Cerebellar nuclear complex (tissue), 1 donor: ENCODE data around the gene IFRD2.
"Not testable (repeated sequence)": the region's sequence is repeated elsewhere in the genome, so short reads cannot be mapped to it uniquely, and the experiment has no call there.

Experiments used
- DNase-seq, 2 experiments: peaks; one replicate each; lab custom pipeline; 2025; lab: John Stamatoyannopoulos, UW

Gene IFRD2

DNA sequence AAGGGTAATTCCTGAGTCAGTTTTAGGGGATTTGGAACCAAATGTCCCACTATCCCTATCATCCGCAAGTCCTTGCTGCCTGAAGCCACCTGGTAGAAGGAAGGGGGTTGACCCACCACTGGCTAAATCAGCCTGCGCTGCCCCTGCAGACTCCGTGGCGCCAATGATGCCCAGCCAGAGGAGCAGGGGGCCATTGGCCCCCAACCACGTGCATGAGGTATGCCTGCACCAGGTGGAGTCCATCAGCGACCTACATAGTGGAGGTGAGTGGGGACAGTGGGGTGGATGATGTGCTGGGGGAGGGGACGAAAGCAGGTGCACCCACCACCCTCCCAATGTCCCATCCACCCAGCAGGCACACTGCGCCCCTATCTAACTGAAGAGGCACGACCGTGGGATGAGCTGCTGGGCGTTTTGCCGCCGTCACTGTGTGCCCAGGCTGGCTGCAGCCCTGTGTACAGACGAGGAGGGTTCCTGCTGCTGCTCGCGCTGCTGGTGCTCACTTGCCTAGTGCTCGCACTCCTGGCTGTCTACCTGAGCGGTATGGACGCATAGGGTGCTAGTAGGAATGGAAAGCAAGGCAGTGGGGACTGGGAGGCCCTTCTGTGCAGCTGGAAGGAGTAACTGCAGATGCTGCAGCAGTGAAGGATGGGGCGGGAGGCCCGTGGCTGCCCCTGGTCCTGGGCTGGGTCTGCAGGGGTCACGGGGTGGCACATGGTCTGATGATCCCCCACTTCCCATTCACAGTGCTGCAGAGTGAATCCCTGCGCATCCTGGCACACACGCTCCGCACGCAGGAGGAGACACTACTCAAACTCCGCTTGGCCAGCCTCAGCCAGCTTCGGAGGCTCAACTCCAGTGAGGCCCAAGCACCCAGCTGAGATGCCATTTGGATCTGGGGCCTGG lies 5.7 kb downstream of the IFRD2 start:
- no peak for DNase-seq

DNA sequence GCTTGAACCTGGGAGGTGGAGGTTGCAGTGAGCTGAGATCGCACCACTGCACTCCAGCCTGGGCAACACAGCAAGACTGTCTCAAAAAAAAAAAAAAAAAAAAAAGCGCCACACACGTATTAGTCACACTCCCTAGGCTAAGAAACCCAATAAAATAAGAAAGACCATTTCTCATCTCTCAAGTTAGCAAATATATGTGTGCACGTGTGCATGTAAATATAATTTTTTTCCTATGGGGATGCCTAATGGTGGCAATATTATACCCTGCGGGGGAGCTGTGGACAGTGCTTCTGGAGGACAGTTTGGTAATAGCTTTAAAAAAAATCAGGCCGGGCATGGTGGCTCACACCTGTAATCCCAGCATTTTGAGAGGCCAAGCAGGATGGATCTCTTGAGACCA lies 8.1 kb downstream of the IFRD2 start:
- DNase-seq, result not testable (repeated sequence)

DNA sequence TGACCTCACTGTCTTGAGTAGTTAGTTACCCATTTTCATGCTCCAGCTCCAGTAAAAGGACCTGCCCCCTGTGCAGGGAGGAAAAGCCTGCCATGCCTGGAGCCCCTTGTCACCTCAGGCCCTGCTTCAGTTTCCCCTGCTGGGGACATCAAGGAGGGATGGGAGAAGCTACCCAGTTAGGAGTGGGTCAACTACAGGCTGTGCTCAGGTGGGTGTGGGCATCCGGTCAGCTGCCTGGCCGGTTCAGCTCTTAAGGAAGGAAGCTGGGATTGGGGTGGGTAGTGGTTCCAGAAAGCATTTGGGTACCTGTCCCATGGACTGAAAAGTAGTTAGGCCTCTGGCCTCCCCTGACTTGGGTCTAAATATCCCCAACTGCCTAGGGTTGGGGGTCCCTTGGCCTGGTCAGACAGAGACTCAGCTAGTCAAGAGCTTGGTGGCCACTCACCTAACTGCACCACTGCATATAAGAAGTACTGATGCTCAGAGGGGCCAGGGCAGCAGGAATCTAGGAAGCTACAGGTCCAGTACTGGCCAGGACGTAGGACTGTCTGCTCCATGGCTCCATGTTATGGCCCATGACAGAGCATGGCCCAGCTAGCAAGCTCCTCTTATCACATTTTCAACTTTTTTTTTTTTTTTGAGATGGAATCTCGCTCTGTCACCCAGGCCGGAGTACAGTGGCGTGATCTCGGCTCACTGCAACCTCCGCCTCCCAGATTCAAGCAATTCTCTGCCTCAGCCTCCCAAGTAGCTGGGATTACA lies 12.8 kb downstream of the IFRD2 start:
- no peak for DNase-seq

- DNase-seq, result no peak
These were observed 13.4 kb downstream of the IFRD2 start, which contains the start of gene LSMEM2 for GRCh38 chr3:50278880-50279224. LSMEM2 (plus strand) TSS chr3:50279087; CDS start chr3:50279114, 27 bp downstream.

DNA sequence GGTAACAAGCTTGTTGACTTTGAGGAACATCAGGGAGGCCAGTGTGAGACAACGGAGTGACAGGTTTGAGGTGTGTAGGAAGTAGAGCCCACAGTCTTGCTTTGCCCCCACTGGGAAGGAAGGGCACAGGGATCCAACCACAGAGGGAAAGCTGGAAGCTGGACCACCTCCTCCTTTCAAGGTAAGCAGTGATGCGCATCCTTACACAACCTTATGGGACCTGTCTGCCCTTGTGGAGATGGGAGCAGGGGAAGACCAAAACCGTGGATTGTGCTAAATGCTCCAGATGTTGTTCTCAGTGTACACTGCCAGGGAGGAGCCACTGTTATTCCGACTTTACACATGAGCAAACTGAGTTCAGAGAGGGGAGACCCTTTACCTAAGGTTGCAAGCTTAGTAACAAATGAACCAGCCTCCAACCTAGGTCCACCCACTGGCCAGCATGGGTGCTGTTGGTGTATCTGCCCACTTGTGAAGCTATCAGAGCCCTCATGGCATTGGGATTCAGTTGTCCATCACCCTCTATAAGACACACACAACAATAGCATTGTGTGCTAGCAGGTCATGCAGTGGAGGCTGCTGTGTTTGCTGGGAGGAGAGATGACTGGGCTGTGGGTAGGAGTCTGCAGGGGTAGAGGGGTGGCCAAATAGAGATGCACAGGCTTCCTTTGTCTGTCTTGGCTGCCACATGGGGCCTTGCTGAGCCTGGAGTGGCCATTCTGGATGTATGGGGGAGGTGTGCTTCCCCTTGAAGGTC lies 13.9 kb downstream of the IFRD2 start:
- no peak for DNase-seq

DNA sequence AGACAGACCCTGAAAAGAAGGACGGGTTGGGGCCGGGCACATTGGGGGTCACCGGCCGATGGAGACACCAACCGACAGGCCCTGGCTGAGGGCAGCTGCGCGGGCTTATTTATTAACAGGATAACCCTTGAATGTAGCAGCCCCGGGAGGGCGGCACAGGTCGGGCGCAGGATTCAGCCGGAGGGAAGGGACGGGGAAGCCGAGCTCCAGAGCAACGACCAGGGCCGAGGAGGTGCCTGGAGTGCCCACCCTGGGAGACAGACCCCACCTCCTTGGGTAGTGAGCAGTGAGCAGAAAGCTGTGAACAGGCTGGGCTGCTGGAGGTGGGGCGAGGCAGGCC lies 15.5 kb downstream of the IFRD2 start:
- DNase-seq, result no peak

DNA sequence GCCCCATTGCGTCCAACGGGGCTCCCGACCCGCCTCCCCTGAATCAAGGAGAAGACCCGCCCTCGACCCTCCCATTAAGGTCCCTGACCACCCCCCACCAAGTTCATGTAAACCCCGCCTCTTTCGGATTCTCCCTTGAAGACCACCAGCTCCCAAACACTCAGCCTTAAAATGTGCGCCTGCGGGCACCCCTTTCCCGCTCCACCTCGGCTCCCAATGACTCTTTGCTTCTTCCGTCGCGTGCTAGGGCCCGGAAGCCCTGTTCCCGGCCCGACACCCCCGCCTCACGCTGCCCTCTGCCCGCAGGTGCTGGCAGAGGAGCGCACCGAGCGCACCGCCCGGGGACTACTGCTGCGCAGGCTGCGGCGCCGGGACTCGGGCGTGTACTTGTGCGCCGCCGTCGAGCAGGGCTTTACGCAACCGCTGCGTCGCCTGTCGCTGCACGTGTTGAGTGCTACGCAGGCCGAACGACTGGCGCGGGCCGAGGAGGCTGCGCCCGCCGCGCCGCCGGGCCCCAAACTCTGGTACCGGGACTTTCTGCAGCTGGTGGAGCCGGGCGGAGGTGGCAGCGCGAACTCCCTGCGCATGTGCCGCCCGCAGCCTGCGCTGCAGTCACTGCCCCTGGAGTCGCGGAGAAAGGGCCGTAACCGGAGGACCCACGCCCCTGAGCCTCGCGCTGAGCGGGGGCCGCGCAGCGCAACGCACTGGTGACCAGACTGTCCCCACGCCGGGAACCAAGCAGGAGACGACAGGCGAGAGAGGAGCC lies 16.1 kb downstream of the IFRD2 start:
- no peak for DNase-seq

GRCh38 chr3:50275141-50275995 lies 16.9 kb downstream of the IFRD2 start:
- no peak for DNase-seq

- no peak for DNase-seq
These were observed 17.7 kb downstream of the IFRD2 start for GRCh38 chr3:50274371-50275104.

- no peak for DNase-seq
These were observed 18.6 kb downstream of the IFRD2 start for GRCh38 chr3:50273689-50274065.

- peak in 1 of 2 experiments; percentile 32 for DNase-seq
These were observed 19.1 kb downstream of the IFRD2 start for GRCh38 chr3:50272911-50273688.

- DNase-seq, result not testable (repeated sequence)
These were observed 19.7 kb downstream of the IFRD2 start for GRCh38 chr3:50272538-50272910.

DNA sequence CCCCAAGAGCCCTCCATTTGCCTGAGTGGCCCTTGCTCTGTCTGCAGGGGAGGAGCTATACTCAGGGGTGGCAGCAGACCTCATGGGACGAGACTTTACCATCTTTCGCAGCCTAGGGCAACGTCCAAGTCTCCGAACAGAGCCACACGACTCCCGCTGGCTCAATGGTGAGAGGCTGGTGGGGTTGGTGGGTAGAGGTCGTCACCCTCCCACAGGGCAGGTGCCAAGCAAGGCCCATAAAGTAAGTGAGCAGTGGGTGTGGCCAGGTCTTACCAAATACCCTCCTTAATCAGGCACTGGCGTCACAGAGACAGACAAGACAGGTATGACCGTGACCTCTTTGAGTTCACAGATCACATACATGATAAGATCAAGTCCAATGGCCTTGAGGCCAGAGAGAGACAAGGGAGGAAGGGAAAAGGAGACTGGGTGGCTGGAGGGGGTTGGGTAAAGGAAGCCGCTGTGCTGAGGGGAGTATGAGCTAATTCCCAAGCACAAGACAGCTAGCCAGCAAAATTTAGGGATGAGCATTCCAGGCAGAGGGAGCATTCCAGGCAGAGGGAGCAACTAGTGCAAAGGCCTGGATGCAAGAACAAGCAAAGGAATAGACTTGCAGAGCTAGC lies 20.8 kb downstream of the IFRD2 start:
- no peak for DNase-seq

DNA sequence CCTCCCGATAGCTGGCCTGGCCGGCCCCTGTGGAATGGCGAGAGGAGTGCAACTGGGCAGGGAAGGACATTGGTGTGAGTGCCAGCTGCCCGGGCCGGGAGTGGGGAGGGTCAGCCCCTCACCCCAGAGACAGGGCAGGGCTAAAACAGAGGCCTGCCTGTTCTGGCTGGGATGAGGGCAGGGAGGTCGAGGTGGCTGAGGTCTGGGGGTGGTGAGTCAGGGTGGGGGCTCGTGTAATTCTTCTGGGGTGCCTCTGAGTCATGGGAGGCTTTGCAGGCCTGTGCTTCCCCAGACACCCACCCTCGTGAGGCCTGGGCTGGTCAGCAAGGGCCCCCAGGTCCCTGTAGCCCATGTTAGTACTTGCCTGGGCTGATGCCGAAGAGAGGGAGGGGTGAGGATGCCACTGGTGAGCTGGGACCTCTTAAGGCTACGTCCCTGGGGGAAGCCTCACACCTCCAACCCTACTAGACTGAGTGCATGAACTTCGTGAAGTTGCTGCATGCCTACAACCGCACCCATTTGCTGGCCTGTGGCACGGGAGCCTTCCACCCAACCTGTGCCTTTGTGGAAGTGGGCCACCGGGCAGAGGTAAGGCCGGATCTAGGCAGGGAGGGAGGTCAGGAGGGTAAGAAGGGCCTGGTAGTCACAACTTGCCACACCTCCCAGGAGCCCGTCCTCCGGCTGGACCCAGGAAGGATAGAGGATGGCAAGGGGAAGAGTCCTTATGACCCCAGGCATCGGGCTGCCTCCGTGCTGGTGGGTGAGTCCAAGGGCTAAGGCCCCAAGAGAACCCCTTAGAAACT lies 21.6 kb downstream of the IFRD2 start:
- no peak for DNase-seq

DNA sequence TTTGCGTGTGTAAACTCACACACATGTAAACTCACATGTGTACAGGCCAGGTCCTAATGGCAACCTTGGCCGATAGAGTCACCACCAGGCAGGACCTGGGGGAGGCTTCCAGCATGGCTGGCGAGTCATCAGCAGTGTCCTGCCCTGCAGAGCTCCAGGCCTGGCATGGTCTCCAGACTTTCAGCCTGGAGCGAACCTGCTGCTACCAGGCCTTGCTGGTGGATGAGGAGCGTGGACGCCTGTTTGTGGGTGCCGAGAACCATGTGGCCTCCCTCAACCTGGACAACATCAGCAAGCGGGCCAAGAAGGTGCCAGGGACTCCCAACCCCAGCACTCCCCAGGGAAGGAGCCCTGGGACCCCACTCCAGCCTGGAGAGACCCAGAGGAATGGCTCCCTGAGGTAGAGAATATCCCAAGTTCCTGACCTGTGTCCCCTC lies 22.2 kb downstream of the IFRD2 start:
- DNase-seq, result no peak

DNA sequence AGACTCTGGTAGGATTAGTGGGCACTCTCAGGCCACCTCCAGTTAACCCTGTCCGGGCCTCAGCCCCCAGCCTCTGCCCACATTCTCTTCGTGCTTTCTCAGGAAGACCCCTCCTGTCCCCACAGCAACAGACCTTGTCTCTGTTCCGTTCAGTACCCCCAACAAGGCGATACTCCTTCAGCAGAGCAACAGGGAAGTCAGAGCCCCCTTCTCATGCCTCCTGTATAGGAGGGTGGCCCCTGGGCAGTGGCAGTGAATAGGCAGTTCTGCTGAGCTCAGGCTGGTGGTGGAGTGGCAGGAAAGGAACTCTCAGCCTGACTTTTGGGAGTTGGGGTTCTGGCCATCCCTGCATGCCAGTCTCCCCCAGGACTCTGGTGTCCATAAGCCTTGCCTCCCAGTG lies 22.8 kb downstream of the IFRD2 start:
- DNase-seq, result no peak

DNA sequence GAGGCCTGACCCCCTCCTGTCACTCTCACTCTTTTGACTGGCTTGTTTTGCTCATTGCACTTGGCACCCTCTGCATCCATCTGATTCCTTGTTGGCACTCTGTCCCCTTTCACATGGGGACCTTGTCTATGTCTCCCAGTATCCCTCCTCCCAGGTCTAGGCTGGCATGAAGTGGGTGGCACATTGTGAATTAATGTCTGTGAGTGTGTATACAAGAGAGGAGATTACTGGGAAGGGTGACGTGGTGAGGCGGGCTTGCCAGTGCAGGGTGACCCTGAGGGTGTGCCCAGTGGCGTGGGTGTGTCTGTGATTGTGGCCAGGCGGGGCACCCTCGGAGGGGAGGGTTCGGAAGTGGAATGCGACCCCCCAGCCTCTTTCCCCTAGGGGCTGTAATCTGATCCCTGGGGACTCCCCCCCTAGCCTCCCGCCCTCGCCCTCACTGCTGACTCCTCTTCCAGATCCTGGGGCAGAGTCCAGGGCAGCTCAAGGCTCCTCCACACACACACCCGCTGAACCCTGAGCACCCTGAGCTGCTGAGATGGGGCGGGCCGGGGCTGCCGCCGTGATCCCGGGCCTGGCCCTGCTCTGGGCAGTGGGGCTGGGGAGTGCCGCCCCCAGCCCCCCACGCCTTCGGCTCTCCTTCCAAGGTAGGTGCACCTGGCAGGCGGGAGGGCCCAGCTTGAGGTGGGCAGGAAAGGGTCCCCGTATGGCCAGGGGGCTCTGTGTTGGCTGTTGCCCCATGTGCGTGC lies 23.4 kb downstream of the IFRD2 start, which contains the start of gene SEMA3B:
TSS of gene SEMA3B (plus strand) at position 445 of the 749 bp plus-strand sequence. CDS start at position 539, 94 bp downstream.
- DNase-seq, result no peak
